Loucy (cell line): ENCODE measurements around the gene RSBN1.

Experiments used
- H2AFZ ChIP-seq: fragments of 200-600 bp; sonication (generic); 2 replicates; pipeline ENCODE4 v1.6.0; 2016; ENCODE audit warnings: antibody characterized with exemption, mild to moderate bottlenecking, low read length, moderate library complexity
- H3F3A ChIP-seq: fragments of 200-600 bp; 2 replicates; pipeline ENCODE4 v1.6.0; 2016; ENCODE audit warnings: antibody characterized with exemption, low read depth, mild to moderate bottlenecking
- H3K27me3 ChIP-seq: fragments of 200-600 bp; sonication (generic); 2 replicates; pipeline ENCODE4 v1.6.1; 2014; ENCODE audit warnings: low read length, mild to moderate bottlenecking; ENCODE audit not compliant: insufficient read depth, poor library complexity, severe bottlenecking
- H3K36me3 ChIP-seq: fragments of 200-600 bp; sonication (generic); 2 replicates; pipeline ENCODE4 v1.6.1; 2016; ENCODE audit warnings: low read length; ENCODE audit not compliant: insufficient read depth
- H3K4me1 ChIP-seq: fragments of 200-600 bp; sonication (generic); 2 replicates; pipeline ENCODE4 v1.5.1; 2014; ENCODE audit warnings: low read length, mild to moderate bottlenecking; ENCODE audit not compliant: insufficient read depth, poor library complexity, severe bottlenecking
- H3K4me2 ChIP-seq: fragments of 200-600 bp; sonication (generic); 2 replicates; pipeline ENCODE4 v1.6.0; 2014; ENCODE audit warnings: antibody characterized with exemption, low read length, low read depth, mild to moderate bottlenecking; ENCODE audit not compliant: poor library complexity, severe bottlenecking
- H3K4me3 ChIP-seq: fragments of 200-600 bp; sonication (generic); 2 replicates; pipeline ENCODE4 v1.5.1; 2014; ENCODE audit warnings: low read length, mild to moderate bottlenecking, mixed read lengths; ENCODE audit not compliant: poor library complexity, severe bottlenecking
- H3K79me2 ChIP-seq: fragments of 200-600 bp; sonication (generic); 2 replicates; pipeline ENCODE4 v1.6.1; 2014; ENCODE audit warnings: low read length; ENCODE audit not compliant: insufficient read depth
- H3K9ac ChIP-seq: fragments of 200-600 bp; sonication (generic); 2 replicates; pipeline ENCODE4 v1.6.0; 2014; ENCODE audit warnings: mild to moderate bottlenecking, low read depth, low read length, moderate library complexity; ENCODE audit not compliant: poor library complexity, severe bottlenecking
- H3K9me2 ChIP-seq: fragments of 200-600 bp; sonication (generic); replicated peaks from 2 replicates; pipeline ENCODE4 v1.6.1; 2016; ENCODE audit warnings: low read depth, low read length, mixed read lengths
- H3K9me3 ChIP-seq: fragments of 200-600 bp; sonication (generic); 2 replicates; pipeline ENCODE4 v1.6.1; 2014; ENCODE audit warnings: mild to moderate bottlenecking, antibody characterized with exemption, low read length, low read depth; ENCODE audit not compliant: insufficient read depth
- H4K20me1 ChIP-seq: fragments of 200-600 bp; sonication (generic); 2 replicates; pipeline ENCODE4 v1.6.0; 2014; ENCODE audit warnings: antibody characterized with exemption, low read length, mild to moderate bottlenecking; ENCODE audit not compliant: insufficient read depth, poor library complexity, severe bottlenecking
- CTCF ChIP-seq: fragments of 200-600 bp; sonication (generic); conservative IDR thresholded peaks from 2 replicates; pipeline ENCODE4 v1.5.1; 2014; ENCODE audit warnings: mild to moderate bottlenecking, antibody characterized with exemption, low read length
- EZH2phosphoT487 ChIP-seq: fragments of 200-600 bp; IDR thresholded peaks from 2 replicates; pipeline ENCODE4 v1.6.1; 2018; ENCODE audit warnings: antibody characterized with exemption, mild to moderate bottlenecking, moderate library complexity, borderline replicate concordance

Gene RSBN1

GRCh38 chr1:113784104-113784779, 28.0 kb downstream of the RSBN1 start:
- Histone ChIP-seq H3K4me3 (peak overlapping the region; percentile 61), H4K20me1 (peaks cover 56% of the 10 kb centered on the region), H3K9me2 (no peaks in the 10 kb centered on the region), H3K36me3 (peaks cover 4% of the 10 kb centered on the region; the same call in 1 of the 2 replicates), H3K79me2 (peaks cover 90% of the 10 kb centered on the region), H3F3A (peaks cover 10% of the 10 kb centered on the region; the same call in 1 of the 2 replicates), H3K9me3 (no peaks in the 10 kb centered on the region), H3K4me2 (peak overlapping the region; percentile 80), H3K27me3 (no peaks in the 10 kb centered on the region), H2AFZ (no peak overlapping the region), H3K4me1 (peaks cover 54% of the 10 kb centered on the region), H3K9ac (peak overlapping the region; percentile 13)
- TF ChIP-seq CTCF: no peak
- no peak for TF ChIP-seq EZH2phosphoT487

- H3K4me1 ChIP-seq: peaks cover 54% of the 10 kb centered on the region
- peaks cover 90% of the 10 kb centered on the region for H3K79me2 ChIP-seq
- H3K4me2 ChIP-seq: peak overlapping the region; percentile 80
- peak overlapping the region; percentile 13 for H3K9ac ChIP-seq
- peak overlapping the region; percentile 61 for H3K4me3 ChIP-seq
- H3K9me2 ChIP-seq: no peaks in the 10 kb centered on the region
- H4K20me1 ChIP-seq: peaks cover 63% of the 10 kb centered on the region
- TF ChIP-seq CTCF (no peak), EZH2phosphoT487 (no peak)
- H3K27me3 ChIP-seq: no peaks in the 10 kb centered on the region
- peaks cover 10% of the 10 kb centered on the region; the same call in 1 of the 2 replicates for H3F3A ChIP-seq
- no peaks in the 10 kb centered on the region for H3K9me3 ChIP-seq
- H2AFZ ChIP-seq: no peak overlapping the region
- peaks cover 3% of the 10 kb centered on the region; the same call in 1 of the 2 replicates for H3K36me3 ChIP-seq
These were observed 28.8 kb downstream of the RSBN1 start for GRCh38 chr1:113783254-113784103.

GRCh38 chr1:113782406-113782805, 29.9 kb downstream of the RSBN1 start:
- H4K20me1 ChIP-seq: peaks cover 63% of the 10 kb centered on the region
- H2AFZ ChIP-seq: no peak overlapping the region
- H3K9me2 ChIP-seq: no peaks in the 10 kb centered on the region
- peaks cover 88% of the 10 kb centered on the region for H3K79me2 ChIP-seq
- H3K9me3 ChIP-seq: no peaks in the 10 kb centered on the region
- H3K4me1 ChIP-seq: peaks cover 54% of the 10 kb centered on the region
- TF ChIP-seq CTCF (no peak), EZH2phosphoT487 (no peak)
- peaks cover 7% of the 10 kb centered on the region; the same call in 1 of the 2 replicates for H3K36me3 ChIP-seq
- no peak overlapping the region for H3K4me3 ChIP-seq
- H3K4me2 ChIP-seq: no peak overlapping the region
- no peak overlapping the region for H3K9ac ChIP-seq
- peaks cover 10% of the 10 kb centered on the region; the same call in 1 of the 2 replicates for H3F3A ChIP-seq
- no peaks in the 10 kb centered on the region for H3K27me3 ChIP-seq
